ENCODE data around the gene TARS3.

DNA sequence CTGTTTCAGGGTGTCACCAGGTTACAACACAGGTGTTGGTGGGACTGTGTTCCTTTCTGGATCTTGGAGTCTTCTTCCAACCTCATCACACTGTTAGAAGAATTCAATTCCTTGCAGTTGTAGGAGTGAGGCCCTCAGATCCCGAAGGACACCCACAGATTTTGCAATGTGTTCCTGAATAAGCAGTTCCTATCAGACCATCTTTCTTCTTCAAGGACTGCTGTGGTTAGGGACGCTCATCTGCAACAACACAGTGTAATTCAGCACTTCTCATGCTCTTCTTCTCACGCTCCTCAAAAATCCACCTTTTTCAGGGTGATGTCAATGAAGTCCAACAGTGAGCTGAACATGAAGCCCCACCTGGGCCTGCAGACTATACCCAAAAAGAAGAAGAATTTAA, 90.9 kb downstream of the TARS3 start:
- TF ChIP-seq CTCF (conservative IDR thresholded peaks at IDR 0.05; ENCODE audit: low read length) (no peak), EZH2phosphoT487 (IDR thresholded peaks at IDR 0.05; ENCODE audit: borderline replicate concordance) (no peak)
